Panc1 (cell line): ENCODE data around the gene TLR3. TPM values are rescaled to one million over a fixed set of nuclear protein-coding genes. Genes with fewer than 3 reads are reported as not detected.

Experiments
- ATAC-seq: fragments of 200-7000 bp; cut with Tn5 transposase; 2 replicates; pipeline ENCODE4 v1.9.1; 2020; ENCODE audit warnings: mild to moderate bottlenecking, moderate library complexity
- BruUV-seq: library from RNA; stranded (reverse); fragments of 400-500 nt; replicated peaks from 2 replicates; lab custom pipeline; 2021; lab: Mats Ljungman, UMichigan
- CTCF ChIA-PET: fragments of 300-600 bp; sonication (Branson Sonifier 250); formaldehyde crosslinking; loops from one replicate; lab custom pipeline; 2022; ENCODE audit warnings: antibody characterized with exemption; lab: Charles Lee
- POLR2A ChIA-PET: fragments of 300-600 bp; sonication (Branson Sonifier 250); formaldehyde crosslinking; loops from one replicate; lab custom pipeline; 2022; ENCODE audit warnings: antibody characterized with exemption; lab: Charles Lee
- DNase-seq: peaks from one replicate; pipeline ENCODE4 v3.0.0-alpha.2; 2010; ENCODE audit warnings: low read depth, low spot score
- H3K27ac ChIP-seq: 2 replicates; pipeline ENCODE4 v1.5.1; 2011; ENCODE audit warnings: mild to moderate bottlenecking, low read length, inconsistent platforms
- H3K27me3 ChIP-seq: fragments of 200-500 bp; sonication (Bioruptor generic); 2 replicates; pipeline ENCODE4 v1.6.0; 2014; ENCODE audit warnings: low read length, inconsistent platforms; ENCODE audit not compliant: control insufficient read depth, insufficient read depth
- H3K36me3 ChIP-seq: fragments of 200-500 bp; sonication (Bioruptor generic); 2 replicates; pipeline ENCODE4 v1.5.1; 2014; ENCODE audit warnings: inconsistent platforms, mild to moderate bottlenecking, low read length, moderate library complexity; ENCODE audit not compliant: control insufficient read depth, insufficient read depth
- H3K4me1 ChIP-seq: 2 replicates; pipeline ENCODE4 v1.5.1; 2011; ENCODE audit warnings: inconsistent platforms, mild to moderate bottlenecking, low read length, moderate library complexity; ENCODE audit not compliant: control insufficient read depth, insufficient read depth
- H3K4me3 ChIP-seq, 2 experiments: 2 replicates each; pipeline ENCODE4 v1.5.1; 2011 to 2012; ENCODE audit warnings: low read depth in 2 of 2, low read length in 2 of 2, mild to moderate bottlenecking in 2 of 2, inconsistent platforms in 1 of 2, moderate library complexity in 1 of 2
- H3K9me3 ChIP-seq: fragments of 200-500 bp; sonication (Bioruptor generic); 2 replicates; pipeline ENCODE4 v1.5.1; 2014; ENCODE audit warnings: low read depth, mild to moderate bottlenecking, inconsistent platforms, low read length, moderate library complexity; ENCODE audit not compliant: control insufficient read depth, insufficient read depth
- POLR2AphosphoS5 ChIP-seq: IDR thresholded peaks from 2 replicates; pipeline ENCODE4 v1.6.1; 2012; ENCODE audit warnings: mild to moderate bottlenecking, low read depth, low read length, moderate library complexity
- REST ChIP-seq, 2 experiments: IDR thresholded peaks; 2 replicates each; pipeline ENCODE4 v1.6.1; 2011 to 2012; ENCODE audit warnings: low read depth in 2 of 2, control low read depth in 1 of 2, low read length in 1 of 2, mild to moderate bottlenecking in 1 of 2, moderate library complexity in 1 of 2; ENCODE audit not compliant: insufficient read depth in 1 of 2
- SIN3A ChIP-seq: IDR thresholded peaks from 2 replicates; pipeline ENCODE4 v1.6.1; 2012; ENCODE audit warnings: low read depth, mild to moderate bottlenecking, low read length, moderate library complexity, borderline replicate concordance; ENCODE audit not compliant: insufficient read depth
- TCF7L2 ChIP-seq: IDR thresholded peaks from 2 replicates; pipeline ENCODE4 v1.6.1; 2011; ENCODE audit warnings: mild to moderate bottlenecking, low read depth, low read length, inconsistent platforms
- in situ Hi-C: cut with HindIII; loops from 2 replicates; pipeline ENCODE4 v1.10.0; 2016; ENCODE audit warnings: low sequenced_read_pairs, low pct_unique_long_range_greater_than_20kb
- intact Hi-C: fragments of 100-400 bp; cut with micrococcal nuclease; formaldehyde crosslinking; loops from one replicate; pipeline ENCODE4 v1.10.0; 2022; ENCODE audit not compliant: unreplicated experiment
- total RNA-seq: library from RNA; stranded (reverse); gene quantifications from one replicate; pipeline ENCODE4 v1.2.1, GENCODE V29; 2021; ENCODE audit not compliant: unreplicated experiment
- TF ChIP-seq, protein P1 (sequence below): fragments of 450-650 bp; IDR thresholded peaks from 2 replicates; pipeline ENCODE4 v1.5.1; 2017; ENCODE audit warnings: mild to moderate bottlenecking

The TLR3 gene
- total RNA-seq, 1 experiment from 2014 or later = 0.41 TPM

GRCh38 chr4:186072516-186072915 is 3.6 kb downstream of the TLR3 start:
- in situ Hi-C loops = no loop called here
- TF ChIP-seq SIN3A (no peak), REST (IDR thresholded peaks at IDR 0.05; ENCODE audit: insufficient read depth in 1 of 2, low read depth in 2 of 2, low read length in 1 of 2) (no peak), TCF7L2 (no peak), POLR2AphosphoS5 (no peak)
- TF ChIP-seq, protein P1, sequence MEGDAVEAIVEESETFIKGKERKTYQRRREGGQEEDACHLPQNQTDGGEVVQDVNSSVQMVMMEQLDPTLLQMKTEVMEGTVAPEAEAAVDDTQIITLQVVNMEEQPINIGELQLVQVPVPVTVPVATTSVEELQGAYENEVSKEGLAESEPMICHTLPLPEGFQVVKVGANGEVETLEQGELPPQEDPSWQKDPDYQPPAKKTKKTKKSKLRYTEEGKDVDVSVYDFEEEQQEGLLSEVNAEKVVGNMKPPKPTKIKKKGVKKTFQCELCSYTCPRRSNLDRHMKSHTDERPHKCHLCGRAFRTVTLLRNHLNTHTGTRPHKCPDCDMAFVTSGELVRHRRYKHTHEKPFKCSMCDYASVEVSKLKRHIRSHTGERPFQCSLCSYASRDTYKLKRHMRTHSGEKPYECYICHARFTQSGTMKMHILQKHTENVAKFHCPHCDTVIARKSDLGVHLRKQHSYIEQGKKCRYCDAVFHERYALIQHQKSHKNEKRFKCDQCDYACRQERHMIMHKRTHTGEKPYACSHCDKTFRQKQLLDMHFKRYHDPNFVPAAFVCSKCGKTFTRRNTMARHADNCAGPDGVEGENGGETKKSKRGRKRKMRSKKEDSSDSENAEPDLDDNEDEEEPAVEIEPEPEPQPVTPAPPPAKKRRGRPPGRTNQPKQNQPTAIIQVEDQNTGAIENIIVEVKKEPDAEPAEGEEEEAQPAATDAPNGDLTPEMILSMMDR = no peak
- BruUV-seq = no TSS peak
- Histone ChIP-seq H3K4me3 (no peak overlapping the region), H3K27ac (no peak overlapping the region), H3K36me3 (no peaks in the 10 kb centered on the region), H3K4me1 (no peaks in the 10 kb centered on the region), H3K9me3 (no peaks in the 10 kb centered on the region), H3K27me3 (no peaks in the 10 kb centered on the region; the same call in 1 of the 2 replicates)
- no peak for ATAC-seq
- CTCF ChIA-PET = no interaction called here
- intact Hi-C loops = no loop called here
- POLR2A ChIA-PET = no interaction called here
- DNase-seq = no peak

- Histone ChIP-seq H3K27ac (no peak overlapping the region), H3K4me3 (no peak overlapping the region), H3K36me3 (no peaks in the 10 kb centered on the region), H3K27me3 (peaks cover 2% of the 10 kb centered on the region), H3K4me1 (no peaks in the 10 kb centered on the region), H3K9me3 (no peaks in the 10 kb centered on the region)
- no peak for TF ChIP-seq SIN3A
- no peak for TF ChIP-seq TCF7L2
- TF ChIP-seq REST (IDR thresholded peaks at IDR 0.05; ENCODE audit: insufficient read depth in 1 of 2, low read depth in 2 of 2, low read length in 1 of 2) = no peak
- TF ChIP-seq, protein P1 = no peak
- no peak for TF ChIP-seq POLR2AphosphoS5
- intact Hi-C loops (no loop called here), in situ Hi-C loops (no loop called here)
- CTCF ChIA-PET = no interaction called here
- no TSS peak for BruUV-seq
- POLR2A ChIA-PET = no interaction called here
- no peak for ATAC-seq
- no peak for DNase-seq
Observed at GRCh38 chr4:186074189-186074588, 5.2 kb downstream of the TLR3 start.
